ENCODE data around the gene HBZ.

- TF ChIP-seq CTCF (IDR thresholded peaks at IDR 0.05): no peak
- TF ChIP-seq POLR2A (IDR thresholded peaks at IDR 0.05): no peak
Measured at GRCh38 chr16:152141-153128, at the start of gene HBZ.
